GM19455 (cell line): Measurements from ENCODE around the gene LYZL6.

Source experiments
- ATAC-seq: cut with Tn5 transposase; IDR thresholded peaks from one replicate; pipeline ENCODE4 v1.9.1; 2021; ENCODE audit not compliant: unreplicated experiment

LYZL6 gene

GRCh38 chr17:35943537-35943936, at the start of gene LYZL6:
Gene LYZL6, minus strand, starts transcription at chr17:35943713. Its CDS starts 4,357 bp downstream, at chr17:35939356.
- ATAC-seq = no peak

GRCh38 chr17:35991075-35991474, 47.6 kb upstream of the LYZL6 start:
- ATAC-seq = no peak

- no peak for ATAC-seq
Observed at GRCh38 chr17:35988164-35988563, 44.7 kb upstream of the LYZL6 start.

GRCh38 chr17:35986643-35987042, 43.1 kb upstream of the LYZL6 start, which contains the start of gene CCL14:
Gene CCL14, minus strand, starts transcription at chr17:35986729. Its CDS starts 80 bp downstream, at chr17:35986649.
- ATAC-seq = no peak

- ATAC-seq = no peak
Observed at GRCh38 chr17:35984140-35984539, 40.6 kb upstream of the LYZL6 start.

- ATAC-seq = no peak
Observed at GRCh38 chr17:35982409-35983191, 39.1 kb upstream of the LYZL6 start.

- ATAC-seq = no peak
Observed at GRCh38 chr17:35981908-35982330, 38.4 kb upstream of the LYZL6 start.

GRCh38 chr17:35981246-35981645, 37.7 kb upstream of the LYZL6 start, which contains the start of gene CCL16:
Gene CCL16, minus strand, starts transcription at chr17:35981497. Its CDS starts 77 bp downstream, at chr17:35981420.
- ATAC-seq = no peak

- no peak for ATAC-seq
Observed at GRCh38 chr17:35978346-35978745, 34.8 kb upstream of the LYZL6 start.

GRCh38 chr17:35977509-35977908, 34.0 kb upstream of the LYZL6 start:
- no peak for ATAC-seq

GRCh38 chr17:35973333-35974260, 30.1 kb upstream of the LYZL6 start:
- no peak for ATAC-seq

- no peak for ATAC-seq
Observed at GRCh38 chr17:35972945-35973332, 29.4 kb upstream of the LYZL6 start.

- no peak for ATAC-seq
Observed at GRCh38 chr17:35972535-35972934, 29.0 kb upstream of the LYZL6 start.

GRCh38 chr17:35972066-35972465, 28.6 kb upstream of the LYZL6 start:
- no peak for ATAC-seq

- no peak for ATAC-seq
Observed at GRCh38 chr17:35969558-35970380, 26.3 kb upstream of the LYZL6 start.

- no peak for ATAC-seq
Observed at GRCh38 chr17:35968520-35969054, 25.1 kb upstream of the LYZL6 start.

GRCh38 chr17:35965272-35965671, 21.8 kb upstream of the LYZL6 start:
- ATAC-seq = no peak

- ATAC-seq = no peak
Observed at GRCh38 chr17:35963663-35964062, 20.1 kb upstream of the LYZL6 start.

- ATAC-seq = no peak
Observed at GRCh38 chr17:35953720-35954119, 10.2 kb upstream of the LYZL6 start.

GRCh38 chr17:35949401-35949800, 5.9 kb upstream of the LYZL6 start:
- no peak for ATAC-seq

- no peak for ATAC-seq
Observed at GRCh38 chr17:35948092-35948491, 4.6 kb upstream of the LYZL6 start.
